Neural progenitor cell (in vitro differentiated cells): Measurements from ENCODE around the gene FADS2.

ENCODE experiments used
- CTCF ChIP-seq: fragments of 200-600 bp; sonication (generic); IDR thresholded peaks from 2 replicates; pipeline ENCODE4 v1.5.1; 2017; ENCODE audit warnings: antibody characterized with exemption, mild to moderate bottlenecking
- EZH2 ChIP-seq: fragments of 200-600 bp; sonication (generic); IDR thresholded peaks from 2 replicates; pipeline ENCODE4 v1.6.1; 2017; ENCODE audit warnings: antibody characterized with exemption, mild to moderate bottlenecking, moderate library complexity

DNA sequence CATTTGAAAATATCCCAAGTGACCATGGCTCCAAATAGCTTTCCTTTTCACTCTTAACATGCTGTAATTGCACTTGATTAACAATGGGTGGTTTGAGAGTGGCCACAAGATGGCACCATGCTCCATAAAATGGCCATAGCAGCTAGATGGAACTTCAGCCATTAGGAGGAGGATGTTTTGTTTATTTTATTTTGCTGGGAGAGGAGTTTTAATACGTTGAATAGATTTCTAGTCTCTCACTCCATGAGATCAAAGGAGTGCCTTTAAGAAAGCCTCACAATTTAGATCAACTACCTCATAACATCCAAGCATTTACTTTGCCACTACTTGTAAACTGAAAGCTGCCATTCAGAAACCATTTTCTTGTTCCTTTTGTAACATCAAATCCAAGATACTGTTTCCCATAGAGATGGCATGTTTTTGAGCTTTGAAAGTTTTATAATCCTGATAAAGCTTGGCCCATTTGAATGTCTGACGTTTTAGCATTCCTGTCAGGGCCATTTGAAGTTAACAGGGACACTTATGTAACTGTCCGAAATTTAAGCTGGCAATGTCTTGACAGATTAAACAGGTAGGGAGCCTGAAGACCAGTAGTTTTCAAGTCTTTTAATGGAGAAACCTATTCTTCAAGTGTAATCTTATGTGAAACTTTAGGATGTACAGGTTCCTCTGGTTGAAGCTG lies 30.7 kb upstream of the FADS2 start:
- peak; percentile 94 for TF ChIP-seq CTCF
- TF ChIP-seq EZH2, result no peak
